Measurements from ENCODE around the gene ABL2.

GRCh38 chr1:179230251-179230650 lies 774 bp upstream of the ABL2 start:
- no peak for TF ChIP-seq CTCF (IDR thresholded peaks at IDR 0.05)
- no peak for TF ChIP-seq POLR2A (IDR thresholded peaks at IDR 0.05)
- no peak for TF ChIP-seq POLR2AphosphoS5 (IDR thresholded peaks at IDR 0.05)
